Testis (tissue), 2 donors: ENCODE results near the gene ALG12.

Experiments used
- CTCF ChIP-seq, 3 experiments: fragments of 450-650 bp in 2 of 3; fragments of 200-600 bp in 1 of 3; sonication (generic) in 1 of 3; IDR thresholded peaks; one replicate each; pipeline ENCODE4 v1.5.1; 2016 to 2019; ENCODE audit warnings: antibody characterized with exemption in 3 of 3, mild to moderate bottlenecking in 2 of 3, moderate library complexity in 1 of 3
- POLR2A ChIP-seq: fragments of 450-650 bp; IDR thresholded peaks from one replicate; pipeline ENCODE4 v1.6.1; 2017; ENCODE audit warnings: antibody characterized with exemption, mild to moderate bottlenecking, moderate library complexity

- no peak for TF ChIP-seq POLR2A
- no peak for TF ChIP-seq CTCF (IDR thresholded peaks at IDR 0.05)
Measured at GRCh38 chr22:49936973-49937757, 18.9 kb upstream of the ALG12 start.
